ENCODE data around the gene CKAP5. TPM values are rescaled to one million over a fixed set of nuclear protein-coding genes. Genes with fewer than 3 reads are reported as not detected.

CKAP5 gene
- total RNA-seq, 1 experiment from 2014 or later = 190 TPM

DNA sequence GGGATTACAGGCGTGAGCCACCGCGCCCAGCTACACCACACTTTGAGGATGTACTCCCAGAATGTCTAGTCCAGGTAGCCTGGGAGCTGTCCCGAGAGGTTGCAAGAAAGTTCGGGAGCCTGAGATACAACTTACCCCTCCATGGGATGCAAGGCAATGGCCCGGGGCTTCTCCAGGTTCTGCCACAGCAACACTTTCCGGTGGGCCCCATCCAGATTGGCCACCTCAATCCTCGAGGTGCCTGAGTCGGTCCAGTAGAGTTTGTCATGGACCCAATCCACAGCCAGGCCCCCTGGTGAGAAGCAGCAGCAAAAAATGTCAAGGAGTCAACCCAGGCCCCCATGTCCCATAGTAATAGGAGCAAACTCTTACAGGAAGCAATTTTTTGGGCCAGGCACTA lies 46.8 kb upstream of the CKAP5 start:
- H3K23ac ChIP-seq (ENCODE audit: insufficient read length, low read depth, low read length) = no peak overlapping the region
- no peaks in the 10 kb centered on the region for H3K9me3 ChIP-seq (ENCODE audit: control insufficient read depth, low read depth, low read length)
- Mint-ChIP-seq H3K27ac (no peak overlapping the region), H3K36me3 (ENCODE audit: insufficient read depth in 1 of 3, low read depth in 3 of 3) (peaks cover 28 to 37% (median 37%) of the 10 kb centered on the region in 3 experiments; a peak in 6 of 7 replicates), H3K4me3 (no peak overlapping the region), H3K4me1 (peaks cover 0 to 9% of the 10 kb centered on the region in 2 experiments; a peak in 2 of 4 replicates), H3K9me3 (no peaks in the 10 kb centered on the region), H3K27me3 (ENCODE audit: low read depth) (no peaks in the 10 kb centered on the region)
- no peak overlapping the region for H2BK15ac ChIP-seq (ENCODE audit: low read depth, low read length)
- no peak overlapping the region for H4K5ac ChIP-seq (ENCODE audit: insufficient read length, low read depth, low read length)
- DNase-seq = no peak
- H3K4me2 ChIP-seq (ENCODE audit: insufficient read depth, insufficient read length, low read length) = no peak overlapping the region
- no peak overlapping the region for H4K91ac ChIP-seq (ENCODE audit: insufficient read length, low read depth, low read length)
- H2AK5ac ChIP-seq (ENCODE audit: insufficient read length, low read length) = no peak overlapping the region
- H3K27me3 ChIP-seq (ENCODE audit: insufficient read depth, low read length) = no peaks in the 10 kb centered on the region
- TF ChIP-seq, protein P1, sequence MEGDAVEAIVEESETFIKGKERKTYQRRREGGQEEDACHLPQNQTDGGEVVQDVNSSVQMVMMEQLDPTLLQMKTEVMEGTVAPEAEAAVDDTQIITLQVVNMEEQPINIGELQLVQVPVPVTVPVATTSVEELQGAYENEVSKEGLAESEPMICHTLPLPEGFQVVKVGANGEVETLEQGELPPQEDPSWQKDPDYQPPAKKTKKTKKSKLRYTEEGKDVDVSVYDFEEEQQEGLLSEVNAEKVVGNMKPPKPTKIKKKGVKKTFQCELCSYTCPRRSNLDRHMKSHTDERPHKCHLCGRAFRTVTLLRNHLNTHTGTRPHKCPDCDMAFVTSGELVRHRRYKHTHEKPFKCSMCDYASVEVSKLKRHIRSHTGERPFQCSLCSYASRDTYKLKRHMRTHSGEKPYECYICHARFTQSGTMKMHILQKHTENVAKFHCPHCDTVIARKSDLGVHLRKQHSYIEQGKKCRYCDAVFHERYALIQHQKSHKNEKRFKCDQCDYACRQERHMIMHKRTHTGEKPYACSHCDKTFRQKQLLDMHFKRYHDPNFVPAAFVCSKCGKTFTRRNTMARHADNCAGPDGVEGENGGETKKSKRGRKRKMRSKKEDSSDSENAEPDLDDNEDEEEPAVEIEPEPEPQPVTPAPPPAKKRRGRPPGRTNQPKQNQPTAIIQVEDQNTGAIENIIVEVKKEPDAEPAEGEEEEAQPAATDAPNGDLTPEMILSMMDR (conservative IDR thresholded peaks at IDR 0.05) = no peak
- H2BK120ac ChIP-seq (ENCODE audit: low read depth, low read length, poor library complexity, severe bottlenecking) = no peak overlapping the region
- H3K4me1 ChIP-seq (ENCODE audit: insufficient read depth, low read length) = no peaks in the 10 kb centered on the region
- H3K27ac ChIP-seq (ENCODE audit: insufficient read length, low read depth, low read length) = no peak overlapping the region
- no peak overlapping the region for H3K4ac ChIP-seq (ENCODE audit: low read depth, low read length)
- no peak overlapping the region for H2BK5ac ChIP-seq (ENCODE audit: insufficient read length, low read length)
- H2BK20ac ChIP-seq (ENCODE audit: low read depth, low read length, poor library complexity, severe bottlenecking) = no peak overlapping the region
- H3K23me2 ChIP-seq (ENCODE audit: insufficient read length, low read depth, low read length, poor library complexity, severe bottlenecking) = no peaks in the 10 kb centered on the region
- no peak overlapping the region for H3T11ph ChIP-seq (ENCODE audit: low read length)
- H3K14ac ChIP-seq (ENCODE audit: insufficient read depth, low read length) = no peak overlapping the region
- no peak overlapping the region for H3K9ac ChIP-seq (ENCODE audit: extremely low read depth, insufficient read length, low read length)
- no peak overlapping the region for H2BK12ac ChIP-seq (ENCODE audit: insufficient read length, low read depth, low read length)
- H3K18ac ChIP-seq (ENCODE audit: insufficient read length, low read depth, low read length) = no peak overlapping the region
- H4K20me1 ChIP-seq (ENCODE audit: control insufficient read depth, insufficient read depth, insufficient read length) = peaks cover 3% of the 10 kb centered on the region
- H3K79me1 ChIP-seq (ENCODE audit: insufficient read depth, low read depth, low read length, poor library complexity, severe bottlenecking) = no peaks in the 10 kb centered on the region
- H3K79me2 ChIP-seq (ENCODE audit: insufficient read depth, low read length) = no peaks in the 10 kb centered on the region
- H2AFZ ChIP-seq (ENCODE audit: low read length) = no peak overlapping the region
- no CpG with 5 or more reads among the region's 9 CpGs for WGBS (ENCODE audit: extremely low coverage, insufficient read length, low lambda C conversion rate)
- no peak overlapping the region for H4K8ac ChIP-seq (replicated peaks; ENCODE audit: insufficient read length, low read depth, low read length)
- H3K56ac ChIP-seq (ENCODE audit: insufficient read length, low read depth, low read length) = no peak overlapping the region
